SIG-M5 (cell line): ENCODE measurements around the gene AXIN1.

Experiments
- DNase-seq: peaks from one replicate; lab custom pipeline; 2025; lab: John Stamatoyannopoulos, UW

The AXIN1 gene

GRCh38 chr16:240559-240958, 112.0 kb downstream of the AXIN1 start:
- DNase-seq, result no peak

- DNase-seq, result no peak
These were observed 112.6 kb downstream of the AXIN1 start for GRCh38 chr16:239948-240277.
